ENCODE results near the gene IL22RA1.

- TF ChIP-seq SIN3A (IDR thresholded peaks at IDR 0.05; ENCODE audit: borderline replicate concordance, insufficient read depth, low read length) (no peak), FOXP2 (optimal IDR thresholded peaks at IDR 0.05; ENCODE audit: borderline replicate concordance, extremely low read depth, extremely low read length, insufficient read depth) (no peak)
These were observed 67.4 kb downstream of the IL22RA1 start for GRCh38 chr1:24075590-24075854.

Data from PFSK-1 (cell line).